ENCODE measurements around the gene EVC2. TPM values are rescaled to one million over a fixed set of nuclear protein-coding genes. Genes with fewer than 3 reads are reported as not detected.

EVC2 gene
- total RNA-seq, 3 donors from 2014 or later, result 16.0 to 19.5 (median 17.7) TPM

- H3K27ac ChIP-seq, result no peak overlapping the region
- H3K27me3 ChIP-seq, result no peaks in the 10 kb centered on the region
- H3K4me1 ChIP-seq, result no peaks in the 10 kb centered on the region
- no peak for DNase-seq (ENCODE audit: low spot score in 2 of 2)
- peaks cover 0 to 12% of the 10 kb centered on the region in 2 donors for H3K9me3 ChIP-seq
- H3K36me3 ChIP-seq, result peaks cover 30% of the 10 kb centered on the region
- H3K4me3 ChIP-seq, result no peak overlapping the region
- intact Hi-C loops (cut with DNase I; ENCODE audit: low total_unique reads), result no loop called here
- TF ChIP-seq POLR2A (IDR thresholded peaks at IDR 0.05) (no peak), POLR2AphosphoS5 (IDR thresholded peaks at IDR 0.05) (no peak)
- TF ChIP-seq, protein P1, sequence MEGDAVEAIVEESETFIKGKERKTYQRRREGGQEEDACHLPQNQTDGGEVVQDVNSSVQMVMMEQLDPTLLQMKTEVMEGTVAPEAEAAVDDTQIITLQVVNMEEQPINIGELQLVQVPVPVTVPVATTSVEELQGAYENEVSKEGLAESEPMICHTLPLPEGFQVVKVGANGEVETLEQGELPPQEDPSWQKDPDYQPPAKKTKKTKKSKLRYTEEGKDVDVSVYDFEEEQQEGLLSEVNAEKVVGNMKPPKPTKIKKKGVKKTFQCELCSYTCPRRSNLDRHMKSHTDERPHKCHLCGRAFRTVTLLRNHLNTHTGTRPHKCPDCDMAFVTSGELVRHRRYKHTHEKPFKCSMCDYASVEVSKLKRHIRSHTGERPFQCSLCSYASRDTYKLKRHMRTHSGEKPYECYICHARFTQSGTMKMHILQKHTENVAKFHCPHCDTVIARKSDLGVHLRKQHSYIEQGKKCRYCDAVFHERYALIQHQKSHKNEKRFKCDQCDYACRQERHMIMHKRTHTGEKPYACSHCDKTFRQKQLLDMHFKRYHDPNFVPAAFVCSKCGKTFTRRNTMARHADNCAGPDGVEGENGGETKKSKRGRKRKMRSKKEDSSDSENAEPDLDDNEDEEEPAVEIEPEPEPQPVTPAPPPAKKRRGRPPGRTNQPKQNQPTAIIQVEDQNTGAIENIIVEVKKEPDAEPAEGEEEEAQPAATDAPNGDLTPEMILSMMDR (IDR thresholded peaks at IDR 0.05), result no peak
Measured at GRCh38 chr4:5632571-5632970, 75.8 kb downstream of the EVC2 start.

GRCh38 chr4:5632066-5632440 lies 76.3 kb downstream of the EVC2 start:
- TF ChIP-seq POLR2AphosphoS5 (IDR thresholded peaks at IDR 0.05) (no peak), POLR2A (IDR thresholded peaks at IDR 0.05) (no peak)
- TF ChIP-seq, protein P1 (IDR thresholded peaks at IDR 0.05), result no peak
- intact Hi-C loops (cut with DNase I; ENCODE audit: low total_unique reads), result no loop called here
- no peak for DNase-seq (ENCODE audit: low spot score in 2 of 2)
- H3K36me3 ChIP-seq, result peaks cover 30% of the 10 kb centered on the region
- H3K4me3 ChIP-seq, result no peak overlapping the region
- H3K4me1 ChIP-seq, result no peaks in the 10 kb centered on the region
- peaks cover 0 to 12% of the 10 kb centered on the region in 2 donors for H3K9me3 ChIP-seq
- H3K27me3 ChIP-seq, result no peaks in the 10 kb centered on the region
- H3K27ac ChIP-seq, result no peak overlapping the region

DNA sequence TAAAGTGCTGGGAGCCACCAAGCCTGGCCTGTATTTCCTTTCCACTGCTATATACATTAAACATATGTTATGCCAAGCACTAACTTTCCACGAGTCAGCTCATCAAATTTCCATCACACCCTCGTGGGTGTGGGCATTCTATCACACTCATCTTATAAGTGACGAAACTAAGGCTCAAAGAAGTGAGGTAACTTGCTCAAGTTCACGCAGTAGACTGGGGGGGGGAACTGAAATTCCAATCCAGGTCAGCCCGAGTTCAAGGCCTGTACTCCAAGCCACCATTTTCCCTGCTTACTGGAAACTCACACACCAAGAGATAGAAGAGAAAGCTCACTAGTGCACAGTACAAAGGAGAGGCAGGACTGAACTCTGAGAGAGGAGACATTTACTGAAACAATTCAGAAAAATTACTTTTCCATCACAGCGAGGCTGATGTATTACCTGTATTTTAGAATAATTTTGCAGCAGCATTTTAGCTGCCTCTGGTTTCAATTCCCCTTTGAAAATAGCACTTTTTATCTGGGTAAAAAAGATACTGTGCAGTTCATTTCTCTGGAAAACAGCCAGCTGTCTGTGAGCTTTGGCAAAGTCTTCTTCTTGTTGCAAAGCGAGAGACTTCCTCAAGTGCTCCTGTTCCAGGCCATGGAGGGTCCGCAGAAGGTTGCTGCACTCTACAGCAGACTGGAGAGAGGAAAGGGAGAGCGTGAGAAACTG lies 76.8 kb downstream of the EVC2 start:
- no peaks in the 10 kb centered on the region for H3K27me3 ChIP-seq
- intact Hi-C loops (cut with DNase I; ENCODE audit: low total_unique reads), result no loop called here
- no peak overlapping the region for H3K27ac ChIP-seq
- H3K36me3 ChIP-seq, result peaks cover 30% of the 10 kb centered on the region
- H3K4me3 ChIP-seq, result no peak overlapping the region
- no peak for TF ChIP-seq POLR2AphosphoS5 (IDR thresholded peaks at IDR 0.05)
- TF ChIP-seq POLR2A (IDR thresholded peaks at IDR 0.05), result no peak
- TF ChIP-seq, protein P1 (IDR thresholded peaks at IDR 0.05), result no peak
- peaks cover 0 to 12% of the 10 kb centered on the region in 2 donors for H3K9me3 ChIP-seq
- H3K4me1 ChIP-seq, result no peaks in the 10 kb centered on the region
- no peak for DNase-seq (ENCODE audit: low spot score in 2 of 2)

GRCh38 chr4:5630762-5631161 lies 77.6 kb downstream of the EVC2 start:
- H3K4me3 ChIP-seq, result no peak overlapping the region
- peaks cover 0 to 12% of the 10 kb centered on the region in 2 donors for H3K9me3 ChIP-seq
- no peaks in the 10 kb centered on the region for H3K4me1 ChIP-seq
- no peak overlapping the region for H3K27ac ChIP-seq
- peaks cover 32% of the 10 kb centered on the region for H3K36me3 ChIP-seq
- no peak for DNase-seq (ENCODE audit: low spot score in 2 of 2)
- TF ChIP-seq POLR2A (IDR thresholded peaks at IDR 0.05), result no peak
- no peak for TF ChIP-seq POLR2AphosphoS5 (IDR thresholded peaks at IDR 0.05)
- TF ChIP-seq, protein P1 (IDR thresholded peaks at IDR 0.05), result no peak
- no peaks in the 10 kb centered on the region for H3K27me3 ChIP-seq
- intact Hi-C loops (cut with DNase I; ENCODE audit: low total_unique reads), result no loop called here

- Histone ChIP-seq H3K4me1 (no peaks in the 10 kb centered on the region), H3K27me3 (no peaks in the 10 kb centered on the region), H3K4me3 (no peak overlapping the region), H3K9me3 (peaks cover 0 to 12% of the 10 kb centered on the region in 2 donors), H3K27ac (no peak overlapping the region), H3K36me3 (peaks cover 34% of the 10 kb centered on the region)
- TF ChIP-seq POLR2AphosphoS5 (IDR thresholded peaks at IDR 0.05) (no peak), POLR2A (IDR thresholded peaks at IDR 0.05) (no peak)
- TF ChIP-seq, protein P1 (IDR thresholded peaks at IDR 0.05), result no peak
- intact Hi-C loops (cut with DNase I; ENCODE audit: low total_unique reads), result no loop called here
- DNase-seq (ENCODE audit: low spot score in 2 of 2), result no peak
Measured at GRCh38 chr4:5629542-5629941, 78.8 kb downstream of the EVC2 start.
